ACHN (cell line): ENCODE results near the gene MTG2.

Experiments
- DNase-seq: peaks from one replicate; pipeline ENCODE4 v3.0.0-alpha.2; 2015
- in situ Hi-C: cut with HindIII; loops from 2 replicates; pipeline ENCODE4 v1.10.0; 2017; ENCODE audit warnings: low sequenced_read_pairs, low pct_ligation_motif_present, low pct_unique_long_range_greater_than_20kb

The MTG2 gene

DNA sequence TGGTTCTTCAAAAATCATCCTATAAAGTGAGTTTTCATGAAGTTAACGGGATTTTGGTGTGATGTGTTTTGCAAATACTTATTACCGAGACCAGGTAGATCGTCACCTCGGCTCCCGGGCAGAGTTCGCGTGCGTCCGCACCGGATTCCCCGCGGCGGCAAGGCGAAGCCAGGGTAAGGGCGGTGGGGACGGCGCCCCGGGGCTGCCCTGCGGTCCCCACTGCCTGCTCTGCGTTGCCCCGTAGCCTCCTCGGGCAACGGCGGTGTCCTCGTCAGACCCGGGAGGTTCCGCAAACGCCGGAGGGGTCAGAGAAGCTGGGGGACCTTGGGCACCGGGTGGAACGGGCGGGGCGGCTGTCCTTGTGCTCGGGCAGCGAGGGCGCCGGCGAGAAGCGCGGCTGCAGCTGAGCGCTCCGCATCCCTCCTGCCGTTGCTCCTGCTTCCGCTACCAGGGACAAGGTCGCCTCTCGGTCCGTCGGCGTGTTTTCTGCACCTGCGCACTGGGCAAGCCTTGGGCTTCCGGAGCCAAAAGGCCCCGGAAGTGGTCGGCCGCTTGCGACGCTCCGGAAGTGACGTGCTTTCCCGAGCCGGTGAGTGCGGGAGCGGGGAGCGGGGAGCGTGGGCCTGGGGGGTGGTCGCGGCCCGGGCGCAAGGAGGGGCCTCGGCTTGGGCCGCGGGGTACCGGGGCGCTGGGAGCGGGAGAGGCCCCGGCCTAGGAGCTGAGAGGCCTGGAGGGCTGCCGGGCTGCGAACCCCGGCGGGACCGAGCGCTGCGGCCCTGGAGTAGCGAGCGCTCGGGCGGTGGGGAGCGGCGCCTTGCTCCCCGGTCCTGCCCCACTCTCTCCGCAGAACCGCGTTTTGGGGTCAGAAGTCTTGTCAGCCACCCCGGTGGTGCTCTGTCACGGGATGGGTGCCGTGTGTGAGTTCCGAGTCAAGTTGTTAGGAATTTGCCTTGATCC, at the start of gene MTG2:
MTG2 (plus strand) TSS at position 560 of the 957 bp plus-strand sequence. CDS start 10,393 bp downstream, outside the sequence.
- DNase-seq, result peak; percentile 94
- in situ Hi-C loops, result no loop called here

- DNase-seq, result no peak
- in situ Hi-C loops, result no loop called here
These were observed 49.6 kb upstream of the MTG2 start for GRCh38 chr20:62133051-62133845.

DNA sequence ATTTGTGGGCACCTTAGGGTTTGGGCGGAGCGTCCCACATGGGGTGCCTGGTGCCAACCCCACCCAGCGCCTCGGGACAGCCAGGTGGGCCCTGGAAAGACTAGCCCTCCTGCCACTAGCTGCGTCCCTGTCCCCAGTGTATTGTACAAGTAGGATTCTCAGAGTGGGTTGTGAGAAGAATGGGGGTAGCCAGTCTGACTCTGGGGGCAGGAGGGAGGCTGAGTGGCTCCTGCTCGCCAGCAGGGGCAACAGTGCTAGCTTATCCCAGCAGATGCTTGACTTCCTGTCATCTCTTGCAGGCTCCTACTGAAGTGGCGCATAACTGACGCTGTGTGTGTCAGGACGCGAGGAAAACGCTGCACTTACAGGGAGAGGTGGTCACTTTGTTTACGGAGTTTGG, 49.0 kb upstream of the MTG2 start:
- DNase-seq, result no peak

DNA sequence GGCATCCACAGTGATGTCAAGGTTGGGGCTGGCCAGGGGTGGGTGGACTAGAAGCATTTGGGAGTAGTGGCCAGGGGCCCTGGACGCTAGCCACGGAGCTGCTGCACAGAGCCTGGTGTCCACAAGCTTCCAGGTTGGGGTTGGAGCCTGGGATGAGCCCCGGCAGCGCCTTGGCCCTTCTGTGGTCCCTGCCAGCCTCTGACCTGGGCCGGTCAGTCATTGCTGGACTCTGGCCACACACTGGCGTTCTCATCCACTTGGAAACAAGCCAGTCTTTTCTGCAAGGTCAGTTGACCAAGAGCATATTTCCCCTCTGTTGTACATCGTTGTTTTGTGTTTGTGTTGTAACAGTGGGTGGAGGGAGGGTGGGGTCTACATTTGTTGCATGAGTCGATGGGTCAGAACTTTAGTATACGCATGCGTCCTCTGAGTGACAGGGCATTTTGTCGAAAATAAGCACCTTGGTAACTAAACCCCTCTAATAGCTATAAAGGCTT, 48.0 kb upstream of the MTG2 start:
- in situ Hi-C loops, result no loop called here
- DNase-seq, result no peak

More for the DNA sequence above, 49.0 kb upstream of the MTG2 start:
- in situ Hi-C loops, result no loop called here

DNA sequence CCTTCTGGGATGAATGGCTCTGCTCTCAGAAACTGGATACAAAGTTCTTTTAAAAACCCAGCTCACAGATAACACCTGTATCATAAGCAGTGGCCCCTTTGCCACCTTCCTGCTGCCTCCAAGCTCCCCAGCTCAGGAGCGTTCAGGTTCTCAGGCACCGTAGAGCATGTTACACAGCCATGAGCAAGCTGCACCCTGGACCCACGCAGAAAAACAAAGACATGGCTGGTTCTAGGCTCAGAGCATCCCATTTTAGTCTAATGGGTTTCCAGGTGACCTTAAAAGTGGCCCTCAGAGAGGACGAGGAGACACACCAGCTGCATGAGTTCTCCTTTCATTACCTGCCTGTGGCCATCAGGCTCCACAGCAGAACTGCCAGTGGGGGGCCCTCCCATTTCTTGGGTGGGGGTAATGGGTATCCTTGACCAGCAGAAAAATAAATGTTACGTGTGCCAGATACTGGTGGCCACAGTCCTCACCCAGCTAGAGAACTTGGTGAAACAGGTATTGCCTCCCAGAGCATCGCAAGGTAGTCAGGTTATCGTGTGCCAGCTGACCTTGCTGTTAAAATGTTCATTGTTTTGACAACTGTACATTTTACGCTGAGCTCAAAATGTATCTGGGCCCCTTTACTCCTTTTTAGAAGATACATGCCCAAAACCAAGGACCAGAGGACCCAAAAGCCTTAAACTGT, 47.1 kb upstream of the MTG2 start:
- in situ Hi-C loops, result no loop called here

GRCh38 chr20:62136283-62137091, 46.3 kb upstream of the MTG2 start:
- in situ Hi-C loops, result no loop called here
- peak; percentile 69 for DNase-seq

More for the DNA sequence above, 47.1 kb upstream of the MTG2 start:
- no peak for DNase-seq

- no peak for DNase-seq
- in situ Hi-C loops, result no loop called here
These were observed 45.8 kb upstream of the MTG2 start for GRCh38 chr20:62137092-62137384.

GRCh38 chr20:62137478-62138203, 45.2 kb upstream of the MTG2 start:
- in situ Hi-C loops, result no loop called here
- DNase-seq, result no peak

DNA sequence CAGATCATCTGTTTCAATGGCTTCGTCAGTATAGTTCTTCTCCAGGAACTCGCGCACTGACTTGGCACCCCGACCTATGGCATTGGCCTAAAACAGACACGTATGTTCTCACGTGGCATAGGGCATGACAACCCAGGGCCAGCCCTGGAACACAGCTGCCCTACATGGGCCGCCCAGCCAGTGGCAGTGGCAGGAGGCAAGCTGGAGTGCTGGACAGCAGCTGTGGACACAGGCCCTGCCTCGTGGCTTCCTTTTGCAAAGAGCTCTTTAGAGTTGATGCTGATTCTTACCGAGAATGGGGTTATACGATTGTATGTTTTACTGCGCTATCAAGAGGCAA, 44.7 kb upstream of the MTG2 start:
- in situ Hi-C loops, result no loop called here
- DNase-seq, result no peak

DNA sequence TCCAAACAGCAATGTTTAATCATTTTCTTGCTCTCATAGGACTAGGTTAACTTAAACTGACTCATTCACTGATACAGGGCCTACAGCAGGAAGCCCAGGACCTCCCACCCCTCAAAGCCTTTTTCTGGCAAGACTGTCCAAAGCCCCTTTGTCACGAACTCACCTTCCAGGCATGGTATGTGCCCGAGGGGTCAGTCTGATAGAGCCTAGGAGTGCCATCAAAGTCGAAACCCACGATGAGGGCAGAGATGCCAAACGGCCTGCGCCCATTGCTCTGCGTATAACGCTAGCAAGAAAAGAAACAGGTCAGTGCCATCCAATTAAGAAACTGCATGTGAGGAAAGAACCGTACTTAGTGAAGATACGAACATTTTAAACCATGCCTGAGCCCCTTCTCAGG, 43.9 kb upstream of the MTG2 start:
- in situ Hi-C loops, result no loop called here
- no peak for DNase-seq

GRCh38 chr20:62139636-62140035, 43.2 kb upstream of the MTG2 start:
- no peak for DNase-seq
- in situ Hi-C loops, result no loop called here

DNA sequence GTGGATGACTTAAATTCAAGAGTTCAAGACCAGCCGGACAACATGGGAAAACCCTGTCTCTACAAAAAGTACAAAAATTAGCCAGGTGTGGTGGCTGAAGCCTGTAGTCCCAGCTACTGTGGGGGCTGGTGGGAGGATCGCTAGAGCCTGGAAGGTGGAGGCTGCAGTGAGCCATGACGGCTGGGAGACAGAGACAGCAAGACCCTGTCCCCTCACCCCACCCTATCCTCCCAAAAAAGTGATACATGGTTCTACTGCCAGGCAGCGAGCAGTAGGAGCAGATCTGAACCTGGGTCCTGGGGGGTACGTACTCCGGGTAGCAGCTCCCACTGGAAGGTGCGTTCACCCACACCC, 41.8 kb upstream of the MTG2 start:
- in situ Hi-C loops, result no loop called here
- DNase-seq, result no peak

DNA sequence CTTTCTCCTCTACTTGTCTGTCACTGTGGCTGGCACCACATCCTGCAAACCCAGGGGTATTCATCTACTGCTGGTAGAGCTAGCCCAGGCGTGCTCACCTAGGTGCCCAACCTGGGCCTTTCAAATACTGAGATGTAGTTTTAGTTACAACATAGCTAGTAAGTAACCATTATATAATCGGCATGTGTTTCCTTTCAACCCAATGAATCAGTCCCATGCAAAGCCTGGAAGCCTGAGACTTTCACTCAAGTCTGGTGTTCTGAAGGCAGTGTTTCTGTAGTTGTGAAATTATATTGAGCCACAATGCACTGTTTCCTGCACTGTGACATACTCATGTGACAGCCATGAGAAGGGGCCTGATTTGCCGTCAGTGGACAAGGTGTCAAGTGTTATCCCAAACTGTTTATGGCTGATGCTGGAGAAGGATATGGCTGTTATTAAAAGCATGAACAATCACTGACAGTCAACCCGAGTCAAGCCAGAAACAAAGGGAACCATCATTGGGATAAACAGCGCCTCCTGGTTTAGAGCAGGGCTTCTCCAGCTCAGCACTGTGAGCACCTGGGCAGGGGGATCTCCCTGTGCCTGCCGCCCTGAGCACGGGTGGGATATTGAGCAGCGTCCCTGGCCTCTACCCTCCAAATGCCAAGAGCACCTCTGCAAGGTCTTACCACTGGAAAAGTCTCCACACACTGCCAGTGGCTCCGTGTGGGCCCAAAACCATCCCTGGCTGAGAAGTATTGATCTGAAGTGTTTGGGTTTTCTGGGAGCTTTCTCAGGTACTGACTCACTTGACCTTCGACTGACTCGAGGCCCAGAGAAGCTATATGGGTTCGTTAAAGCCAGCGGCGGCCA, 41.2 kb upstream of the MTG2 start:
- DNase-seq, result peak; percentile 19
- in situ Hi-C loops, result no loop called here

GRCh38 chr20:62142252-62143080, 40.4 kb upstream of the MTG2 start:
- in situ Hi-C loops, result no loop called here
- DNase-seq, result peak; percentile 22

DNA sequence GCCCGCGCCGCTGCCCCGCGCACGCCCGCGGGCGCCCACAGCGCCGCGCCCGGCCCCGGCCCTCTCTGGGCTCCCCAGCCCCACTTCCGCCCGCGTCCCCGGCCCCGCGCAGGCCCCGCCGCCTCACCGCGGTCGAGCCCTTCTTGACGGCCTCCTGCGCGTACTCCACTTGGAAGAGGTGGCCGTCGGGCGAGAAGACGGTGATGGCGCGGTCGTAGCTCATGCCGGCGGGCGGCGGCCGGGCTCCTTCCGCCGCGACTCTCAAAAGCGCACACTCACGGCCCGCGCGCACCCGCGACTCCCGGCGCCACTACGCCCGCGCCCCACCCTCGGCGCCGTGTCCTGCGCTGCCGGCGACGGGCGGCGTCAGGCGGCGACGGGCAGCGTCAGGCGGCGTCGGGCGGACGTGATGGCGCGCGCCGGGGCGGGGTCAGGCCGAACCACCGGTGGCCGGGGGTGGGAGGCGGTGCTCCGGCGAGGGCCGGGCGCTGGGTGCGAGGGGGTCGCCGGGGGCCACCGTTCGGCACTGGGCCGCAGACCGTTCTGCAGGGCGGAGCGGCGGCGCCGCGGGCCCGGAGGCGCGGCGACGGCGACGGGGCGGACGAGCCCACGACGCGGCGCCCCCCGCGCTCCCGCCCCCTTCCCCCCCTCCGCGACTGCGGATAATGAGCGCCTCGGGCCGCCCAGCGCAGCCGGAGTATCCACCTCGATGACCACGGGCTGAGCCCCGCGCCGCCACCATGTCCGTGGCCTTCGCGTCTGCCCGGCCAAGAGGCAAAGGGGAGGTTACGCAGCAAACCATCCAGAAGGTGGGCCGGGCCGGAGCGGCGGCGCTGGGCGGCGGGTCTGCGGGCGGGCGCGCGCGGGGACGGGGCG, 39.5 kb upstream of the MTG2 start, which contains the start of the genes PSMA7 and SS18L1:
PSMA7 (minus strand) TSS at position 314 of the 876 bp plus-strand sequence; CDS start at position 223, 91 bp downstream.
SS18L1 (plus strand) TSS at position 689 of the 876 bp plus-strand sequence; CDS start at position 741, 52 bp downstream.
- in situ Hi-C loops, result no loop called here
- DNase-seq, result peak; percentile 77
